GM18508 (cell line): ENCODE measurements around the gene MYD88.

ENCODE experiments used
- ATAC-seq: cut with Tn5 transposase; IDR thresholded peaks from one replicate; pipeline ENCODE4 v1.9.1; 2021; ENCODE audit warnings: moderate number of reproducible peaks; ENCODE audit not compliant: insufficient read depth, unreplicated experiment

MYD88 gene

DNA sequence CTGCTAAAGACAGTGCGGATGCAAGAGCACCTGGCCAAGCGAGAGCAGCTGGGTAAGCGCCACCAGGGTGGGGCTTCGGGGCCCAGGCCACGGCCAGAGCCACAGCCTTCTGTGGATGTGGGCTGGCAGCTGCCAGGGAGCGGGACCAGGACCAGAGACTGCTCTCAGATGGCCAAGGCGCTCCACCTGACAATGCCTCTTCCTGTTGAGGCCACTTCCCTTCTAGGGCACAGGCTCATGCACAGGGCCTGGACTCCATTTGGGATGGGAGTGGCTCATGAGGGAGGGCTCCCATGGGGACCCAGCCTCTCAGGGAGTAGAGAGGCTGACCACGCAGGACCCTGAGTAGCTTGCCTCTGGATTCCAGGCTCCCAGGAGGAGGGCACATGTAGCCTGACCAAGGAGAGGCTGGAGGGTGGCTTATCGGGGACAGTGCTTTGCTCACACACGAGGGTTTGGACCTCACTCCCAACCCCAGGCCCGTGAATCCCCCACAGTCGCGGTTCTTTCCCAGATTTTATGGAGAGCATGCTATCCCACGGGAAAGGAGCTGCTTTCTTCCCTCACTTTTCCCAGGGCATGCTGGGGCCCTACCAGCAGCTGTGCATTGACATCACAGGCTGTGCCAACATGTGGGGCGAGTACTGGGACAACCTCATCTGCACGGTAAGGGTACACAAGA is 26.6 kb upstream of the MYD88 start:
- no peak for ATAC-seq

DNA sequence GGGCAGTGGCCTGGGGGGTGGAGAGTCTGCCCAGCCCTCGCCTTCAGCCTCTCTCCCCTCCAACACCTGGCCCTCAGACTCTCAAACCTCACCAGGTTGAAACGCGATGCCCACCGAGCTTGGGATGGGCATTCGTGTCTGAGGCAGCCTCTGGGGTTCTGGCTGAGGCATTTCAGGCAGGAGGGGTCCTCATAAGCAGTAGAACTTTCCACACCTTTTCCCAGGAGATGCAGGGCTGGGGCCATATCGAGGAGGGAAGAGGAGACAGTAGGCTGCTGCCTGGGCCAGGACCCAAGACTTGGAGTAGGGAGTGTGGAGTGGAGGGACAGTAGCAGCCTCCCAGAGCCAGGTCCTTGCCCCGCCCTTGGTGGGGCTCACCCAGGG is 26.1 kb upstream of the MYD88 start:
- no peak for ATAC-seq

DNA sequence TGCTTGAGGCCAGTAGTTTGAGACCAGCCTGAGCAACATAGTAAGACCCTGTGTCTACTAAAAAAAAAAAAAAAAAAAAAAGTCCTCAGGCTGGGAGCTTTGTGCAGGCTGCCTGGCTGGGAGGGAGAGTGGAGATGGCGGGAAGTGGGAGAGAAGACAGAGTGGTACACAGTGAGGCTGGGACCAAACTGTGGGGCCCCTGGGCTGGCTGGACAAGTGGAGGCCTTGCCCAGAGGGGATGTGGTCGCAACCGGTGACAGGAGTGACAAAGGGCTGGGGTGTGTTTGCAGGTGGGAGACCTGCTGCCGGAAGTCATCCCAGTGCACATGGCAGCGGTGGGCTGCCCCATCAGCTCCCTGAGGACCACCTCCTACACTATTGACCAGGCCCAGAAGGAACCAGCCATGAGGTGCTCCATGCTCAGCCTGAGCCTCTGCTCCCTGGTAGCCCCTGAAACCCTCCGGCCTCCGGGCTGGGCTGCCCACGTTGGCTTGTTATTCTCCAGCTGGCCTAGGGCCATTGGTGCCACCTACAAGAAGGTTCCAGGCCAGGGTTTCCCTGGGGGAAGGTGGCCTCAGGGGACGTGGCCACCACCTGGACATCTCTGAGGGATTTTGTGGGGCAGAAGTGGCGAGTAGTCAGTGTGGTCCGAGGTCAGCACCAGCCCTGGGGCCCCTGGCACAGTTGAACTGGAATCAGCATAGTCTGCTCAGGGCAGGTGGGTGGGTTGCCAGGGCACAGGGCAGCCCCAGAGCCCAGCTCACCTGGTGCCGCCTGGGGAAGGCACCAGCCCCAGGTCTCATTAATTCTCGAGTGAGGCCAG is 24.2 kb upstream of the MYD88 start:
- ATAC-seq, result no peak

DNA sequence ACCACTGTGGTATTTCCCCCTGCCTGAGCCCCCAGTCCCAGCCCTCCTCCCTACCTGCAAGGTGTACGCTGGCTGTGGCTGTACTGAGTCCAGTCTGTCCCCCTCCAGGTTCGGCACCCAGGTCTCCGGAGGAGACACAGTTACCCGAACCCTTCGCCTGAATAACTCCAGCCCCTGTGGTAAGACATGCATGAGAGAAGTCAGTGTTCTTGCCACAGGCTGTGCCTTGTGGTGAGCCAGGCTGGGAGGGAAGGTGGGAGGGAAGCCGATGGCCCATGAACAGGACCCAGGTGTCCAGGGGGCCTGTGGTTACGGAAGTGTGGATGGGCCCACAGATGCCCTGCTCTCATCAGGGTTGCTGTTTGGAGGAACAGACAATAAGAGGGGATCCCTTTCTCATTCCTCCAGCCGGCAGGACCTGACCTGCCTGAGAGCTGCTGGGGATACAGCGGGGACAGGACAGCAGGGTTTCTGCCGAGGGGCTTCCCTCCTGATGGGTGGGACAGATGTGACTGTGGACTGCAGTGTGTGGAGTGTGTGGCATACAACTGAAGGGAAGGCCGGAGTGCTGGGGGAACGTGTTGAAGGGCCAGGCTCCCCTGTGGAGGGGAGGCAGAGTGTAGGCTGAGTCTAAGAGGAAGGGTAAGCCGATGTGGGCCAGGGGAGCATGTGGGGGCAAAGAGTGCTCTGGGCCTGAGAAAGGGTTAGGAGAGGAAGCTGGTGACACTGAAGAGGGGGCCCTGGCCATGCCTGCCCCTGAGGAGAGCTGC is 23.4 kb upstream of the MYD88 start:
- no peak for ATAC-seq

DNA sequence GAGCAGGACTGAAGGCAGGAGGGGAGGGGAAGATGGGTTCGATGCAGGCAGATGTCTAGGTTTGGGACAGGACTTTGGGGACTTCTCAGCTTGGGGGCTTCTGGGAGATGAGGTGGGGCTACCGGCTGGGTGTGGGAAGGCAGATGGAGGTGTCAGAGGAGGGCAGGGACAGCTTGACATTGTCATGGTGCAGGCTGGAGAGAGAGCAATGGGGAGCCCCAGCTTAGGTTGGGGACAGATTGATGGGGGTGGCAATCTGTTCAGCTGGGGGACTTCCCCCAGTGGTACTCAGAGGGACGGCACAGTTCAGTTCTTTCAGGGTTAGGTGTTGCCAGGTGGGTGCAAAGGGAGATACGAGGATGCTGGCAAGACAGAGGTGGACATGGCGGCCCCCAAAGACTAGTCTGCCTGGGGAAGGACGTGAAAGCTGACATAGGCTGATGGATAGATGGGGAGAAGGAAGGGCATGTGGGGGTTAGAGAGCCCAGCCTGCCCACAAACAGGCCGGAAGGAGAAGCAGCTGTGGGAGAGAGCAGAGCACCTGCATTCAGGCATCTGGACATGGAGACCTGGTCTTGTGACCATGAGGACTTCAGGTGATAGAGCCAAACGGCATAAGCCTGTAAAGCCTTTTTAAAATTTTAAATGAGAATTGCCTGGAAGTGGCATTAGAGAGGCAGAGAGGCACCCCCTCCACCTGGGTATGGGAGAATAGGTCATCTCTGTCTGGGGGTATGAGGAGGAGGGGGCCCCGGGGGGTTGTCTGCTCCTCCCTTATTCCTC is 22.6 kb upstream of the MYD88 start:
- no peak for ATAC-seq

DNA sequence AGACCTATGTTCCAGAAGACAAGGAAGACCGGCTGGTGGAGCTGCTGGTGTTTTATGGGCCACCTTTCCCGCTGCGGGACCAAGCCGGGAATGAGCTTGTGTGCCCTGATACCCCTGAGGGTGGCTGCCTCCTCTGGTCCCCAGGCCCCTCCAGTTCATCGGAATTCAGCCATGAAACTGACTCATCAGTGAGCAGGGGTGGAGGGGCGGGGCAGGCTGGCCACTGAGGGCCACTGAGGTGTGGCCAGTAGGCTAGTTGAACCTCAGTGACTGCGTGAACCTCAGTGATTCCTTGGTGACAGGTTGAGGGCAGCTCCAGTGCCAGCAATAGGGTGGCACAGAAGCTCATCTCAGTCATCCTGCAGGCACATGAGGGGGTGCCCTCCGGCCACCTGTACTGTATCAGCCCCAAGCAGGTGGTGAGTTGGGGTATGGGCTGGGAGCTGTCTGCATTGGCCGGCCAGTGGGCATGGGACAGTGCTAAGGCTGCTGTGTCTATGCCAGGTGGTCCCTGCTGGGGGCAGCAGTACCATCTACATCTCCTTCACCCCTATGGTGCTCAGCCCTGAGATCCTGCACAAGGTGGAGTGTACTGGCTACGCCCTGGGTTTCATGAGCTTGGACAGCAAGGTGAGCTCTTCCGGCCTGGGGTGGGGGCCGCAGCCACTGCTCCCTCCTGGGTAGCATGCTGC is 21.8 kb upstream of the MYD88 start:
- no peak for ATAC-seq

DNA sequence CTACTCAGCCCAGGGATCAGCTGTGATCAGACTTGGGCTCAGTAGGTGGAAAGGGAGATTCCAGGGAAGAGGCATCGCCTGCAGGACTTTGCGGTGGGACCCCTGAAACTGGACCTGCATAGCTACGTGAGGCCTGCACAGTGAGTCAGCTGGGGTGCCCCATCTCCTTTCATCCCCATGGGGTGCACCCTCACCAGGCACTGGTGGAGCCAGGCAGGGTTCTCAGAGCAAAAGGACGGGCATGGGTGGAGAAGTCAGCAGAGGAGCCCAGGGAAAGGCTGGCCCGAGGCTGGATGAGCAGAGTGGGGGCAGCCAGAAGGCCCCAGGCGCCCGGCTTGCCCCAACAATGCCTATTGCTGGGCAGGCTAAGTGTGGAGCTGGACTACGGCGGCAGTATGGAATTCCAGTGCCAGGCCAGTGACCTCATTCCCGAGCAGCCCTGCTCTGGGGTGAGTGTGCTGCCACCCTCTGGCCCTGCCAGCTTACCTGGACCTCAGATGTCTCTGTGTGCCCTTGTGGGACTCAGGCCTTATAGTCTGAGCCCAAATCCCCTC is 21.2 kb upstream of the MYD88 start:
- ATAC-seq, result no peak

DNA sequence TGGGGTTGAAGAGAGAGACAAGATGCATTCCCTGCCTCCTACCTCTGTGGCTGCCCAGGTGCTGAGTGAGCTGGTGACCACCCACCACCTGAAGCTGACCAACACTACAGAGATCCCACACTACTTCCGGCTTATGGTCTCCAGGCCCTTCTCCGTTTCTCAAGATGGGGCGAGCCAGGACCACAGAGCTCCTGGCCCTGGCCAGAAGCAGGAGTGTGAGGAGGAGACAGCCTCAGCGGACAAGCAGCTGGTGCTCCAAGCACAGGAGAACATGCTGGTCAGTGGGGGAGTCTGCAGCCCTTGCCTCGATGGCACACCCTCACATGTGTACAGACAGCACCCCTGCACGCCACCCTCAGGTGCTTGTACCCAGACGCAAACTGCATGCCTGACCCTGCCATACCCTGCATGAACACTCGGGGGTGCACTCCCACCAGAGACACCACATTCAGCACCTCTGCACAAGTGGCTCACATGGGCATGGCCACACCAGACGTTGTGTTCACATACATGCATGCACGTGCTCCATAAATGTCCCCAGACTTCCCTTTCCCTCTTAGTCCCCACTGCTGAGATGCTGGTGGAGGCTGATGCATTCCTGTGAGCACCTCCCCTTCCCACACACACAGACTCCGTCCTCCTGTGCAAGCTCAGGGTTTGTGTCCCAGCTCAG is 20.6 kb upstream of the MYD88 start:
- ATAC-seq, result peak; percentile 57

DNA sequence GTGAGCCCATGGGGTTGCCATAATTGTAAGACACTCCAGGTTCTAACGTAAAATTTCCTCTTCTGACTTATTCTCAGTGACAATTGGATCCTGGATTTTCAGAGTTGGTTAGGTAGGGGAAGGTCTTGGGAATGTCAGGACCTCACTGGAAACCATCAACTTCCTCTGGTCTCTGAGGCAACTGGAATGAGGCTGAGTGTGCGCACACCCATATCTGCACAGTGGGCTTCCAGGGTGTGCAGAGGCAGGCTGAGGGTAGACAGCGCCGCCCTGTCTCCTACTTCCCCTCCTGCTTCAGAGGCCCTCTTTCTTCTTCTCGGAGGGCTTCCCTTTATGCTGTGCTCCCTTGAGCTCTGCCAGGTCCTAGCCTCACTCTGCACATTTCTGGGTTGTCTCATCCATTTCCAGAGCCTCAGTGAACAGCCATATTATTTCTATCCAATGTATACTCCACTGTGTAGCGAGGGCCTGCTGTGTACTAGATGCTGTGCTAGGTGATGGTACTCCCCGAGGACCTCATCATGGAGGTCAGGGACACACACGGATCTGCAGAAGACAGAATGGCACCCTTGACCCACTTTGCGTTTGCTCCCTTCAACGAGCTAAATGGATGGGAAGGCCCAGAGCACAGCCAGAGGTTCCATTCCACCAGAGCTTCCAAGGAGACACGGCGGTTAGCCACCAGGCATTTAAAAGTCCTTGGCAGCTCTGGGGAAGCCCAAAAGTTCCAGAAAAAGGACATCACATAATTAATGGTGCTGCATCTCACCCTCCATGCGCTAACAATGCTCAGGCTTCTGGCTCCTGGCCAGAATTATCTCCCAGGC is 19.8 kb upstream of the MYD88 start:
- ATAC-seq, result no peak

DNA sequence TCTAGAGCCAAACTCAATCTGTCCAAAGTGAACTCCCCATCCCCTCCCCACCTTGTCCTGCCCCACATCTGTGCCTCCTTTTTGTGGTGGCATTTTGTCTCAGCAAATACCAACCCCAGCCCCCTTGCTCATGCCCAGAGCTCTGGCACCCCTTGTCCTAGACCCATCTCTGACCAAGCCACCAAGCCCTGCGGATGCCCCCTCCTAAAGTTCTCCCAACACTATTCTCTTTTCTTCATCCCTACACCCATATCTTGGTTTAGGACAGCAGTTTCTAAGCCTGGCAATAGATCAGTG is 19.3 kb upstream of the MYD88 start:
- no peak for ATAC-seq

DNA sequence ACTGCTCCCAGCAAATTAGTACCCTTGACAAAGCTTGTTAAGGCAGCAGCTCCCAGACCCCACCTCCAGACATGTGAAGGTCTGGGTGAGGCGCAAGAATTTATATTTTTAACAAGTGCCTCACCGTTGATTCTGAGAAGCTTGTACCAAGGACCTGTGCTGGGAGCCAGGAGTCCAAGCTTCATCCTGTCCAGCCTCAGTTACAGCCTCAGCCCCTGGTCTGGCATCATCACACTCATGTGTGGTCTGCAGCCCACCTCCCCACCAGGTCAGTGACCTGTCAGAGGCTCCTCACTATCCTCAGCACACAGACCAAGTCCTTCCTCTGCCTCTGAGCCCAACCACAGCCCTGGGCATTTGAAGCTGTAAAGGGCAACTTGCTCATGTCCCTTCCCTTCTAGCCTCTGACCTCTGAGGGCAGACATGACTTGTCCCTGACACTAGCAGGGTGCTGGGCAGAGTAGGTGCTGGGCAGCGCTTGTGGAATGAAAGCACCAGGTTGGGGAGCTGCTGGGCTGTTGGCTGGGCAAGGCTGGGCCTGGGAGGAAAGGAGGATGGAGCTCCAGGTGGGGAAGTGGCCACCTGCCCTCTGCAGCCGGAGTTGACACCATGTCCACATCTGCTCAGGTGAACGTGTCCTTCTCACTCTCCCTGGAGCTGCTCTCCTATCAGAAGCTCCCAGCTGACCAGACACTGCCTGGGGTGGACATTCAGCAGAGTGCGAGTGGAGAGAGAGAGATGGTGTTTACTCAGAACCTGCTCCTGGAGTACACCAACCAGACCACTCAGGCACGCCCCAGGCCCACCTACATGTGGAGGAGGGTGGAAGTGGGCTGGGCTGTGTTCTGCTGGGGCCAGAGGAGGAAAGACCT is 18.4 kb upstream of the MYD88 start:
- no peak for ATAC-seq

DNA sequence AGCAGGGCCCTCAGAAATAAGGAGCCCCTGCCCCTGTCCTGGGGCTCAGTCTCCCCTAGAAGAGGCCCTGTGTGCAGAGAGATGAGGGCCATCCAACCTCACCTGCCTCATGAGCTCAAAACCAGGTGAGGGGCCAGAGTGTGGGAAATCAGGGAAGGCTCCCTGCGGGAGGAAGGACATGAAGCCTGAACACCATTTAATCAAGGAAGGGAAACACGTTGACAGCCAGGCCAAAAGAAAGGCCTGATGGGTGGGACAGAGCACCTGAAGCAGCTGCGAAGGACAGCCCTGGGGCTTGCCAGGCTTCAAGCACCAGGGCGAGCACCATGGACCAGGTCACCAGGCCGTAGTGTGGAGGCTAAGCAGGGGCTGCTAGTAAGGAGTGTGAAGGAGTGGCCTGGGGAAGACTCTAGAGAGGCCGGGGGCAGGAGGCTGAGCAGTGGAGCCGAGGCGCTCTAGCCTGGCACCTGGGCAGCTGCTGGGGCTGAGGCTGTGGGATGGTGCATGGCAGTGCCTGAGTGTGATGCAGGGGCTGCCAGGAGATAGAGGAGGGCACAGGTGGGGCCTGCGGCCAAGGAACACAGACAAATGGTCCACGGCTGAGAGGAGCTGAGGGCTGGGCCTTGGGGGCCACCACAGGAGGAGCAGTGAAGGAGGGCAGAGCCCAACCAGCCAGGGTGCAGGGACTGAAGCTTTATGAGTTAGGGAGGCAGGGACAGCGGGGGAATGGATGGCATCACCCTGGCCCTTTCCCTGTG is 17.6 kb upstream of the MYD88 start:
- ATAC-seq, result no peak

DNA sequence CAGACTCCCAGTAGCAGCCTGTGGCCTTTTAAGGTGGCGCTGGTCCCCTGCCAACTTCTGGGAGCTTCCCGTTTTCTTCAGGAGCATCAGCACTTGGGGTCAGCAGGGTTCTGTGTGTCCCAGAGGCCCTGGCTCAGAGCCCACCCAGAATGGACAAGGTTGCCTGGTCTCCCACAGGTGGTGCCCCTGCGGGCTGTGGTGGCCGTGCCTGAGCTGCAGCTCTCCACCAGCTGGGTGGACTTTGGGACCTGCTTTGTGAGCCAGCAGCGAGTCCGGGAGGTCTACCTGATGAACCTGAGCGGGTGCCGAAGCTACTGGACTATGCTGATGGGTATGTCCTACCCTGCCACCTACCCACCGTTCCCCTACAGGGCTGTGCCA is 17.0 kb upstream of the MYD88 start:
- no peak for ATAC-seq

DNA sequence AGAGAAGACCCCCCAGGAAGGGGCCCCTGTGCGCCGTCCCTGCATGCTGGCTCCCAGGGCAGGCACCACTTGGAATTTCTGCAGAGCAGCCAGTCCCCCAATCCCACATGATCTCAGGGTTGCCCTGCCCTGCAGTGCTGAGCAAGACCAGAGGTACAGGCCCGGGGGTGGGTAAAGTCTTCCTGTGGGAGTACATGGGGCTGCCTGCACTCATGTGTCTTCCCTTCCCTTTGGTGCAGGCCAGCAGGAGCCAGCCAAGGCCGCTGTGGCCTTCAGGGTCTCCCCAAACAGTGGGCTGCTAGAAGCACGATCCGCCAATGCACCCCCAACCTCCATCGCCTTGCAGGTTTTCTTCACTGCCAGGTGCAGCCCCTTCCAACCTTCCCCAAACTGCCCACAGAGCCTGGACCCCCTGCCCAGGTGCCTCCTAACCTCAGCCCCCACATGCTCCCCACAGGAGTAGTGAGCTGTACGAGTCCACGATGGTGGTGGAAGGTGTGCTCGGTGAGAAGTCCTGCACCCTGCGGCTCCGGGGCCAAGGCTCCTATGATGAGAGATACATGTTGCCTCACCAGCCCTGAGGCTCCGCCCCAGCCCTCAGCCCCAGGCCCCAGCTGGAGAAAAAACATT is 16.5 kb upstream of the MYD88 start:
- ATAC-seq, result no peak

DNA sequence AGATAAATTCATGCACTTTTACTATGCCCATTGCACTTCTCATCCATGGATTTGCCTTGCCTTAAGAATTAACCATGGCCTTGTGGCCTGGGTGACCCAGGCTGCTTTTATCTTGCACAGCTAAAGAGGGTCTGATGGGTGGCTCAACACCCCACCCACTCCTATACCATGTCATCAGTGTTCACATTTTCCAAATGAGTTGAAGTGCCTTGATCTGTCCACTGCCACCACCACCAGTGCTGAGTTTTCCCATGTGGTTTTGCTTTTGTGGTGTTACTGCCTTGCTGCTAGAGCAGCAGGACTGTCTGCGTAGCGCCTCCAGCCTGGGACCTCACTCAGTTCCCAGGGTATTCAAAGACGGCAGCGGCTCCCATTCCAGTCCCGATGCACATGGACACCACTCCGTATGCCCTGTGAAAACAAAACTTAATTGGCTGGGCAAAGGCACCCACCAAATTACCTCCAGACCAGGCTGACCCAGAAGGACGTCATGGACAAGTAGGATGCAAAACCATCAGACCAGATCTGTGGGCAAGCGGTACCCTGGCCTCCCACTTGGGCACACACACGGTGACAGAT is 15.7 kb upstream of the MYD88 start:
- ATAC-seq, result no peak
